Vagina (tissue), 2 donors: ENCODE measurements around the gene BTBD8. TPM values are rescaled to one million over a fixed set of nuclear protein-coding genes. Genes with fewer than 3 reads are reported as not detected.

Source experiments
- DNase-seq, 2 donors: peaks; one replicate each; pipeline ENCODE4 v3.0.0-alpha.2; 2017; ENCODE audit errors: extremely low spot score in 2 of 2
- H3K27ac ChIP-seq: fragments of 200-600 bp; sonication (generic); one replicate; pipeline ENCODE4 v1.5.1; 2019
- H3K27me3 ChIP-seq: fragments of 200-600 bp; sonication (generic); one replicate; pipeline ENCODE4 v1.5.1; 2019
- H3K36me3 ChIP-seq, 2 donors: fragments of 200-600 bp; sonication (generic); one replicate each; pipeline ENCODE4 v1.5.1; 2017 to 2019
- H3K4me1 ChIP-seq: fragments of 200-600 bp; sonication (generic); one replicate; pipeline ENCODE4 v1.5.1; 2019
- H3K4me3 ChIP-seq, 2 donors: fragments of 200-600 bp; sonication (generic); 1 replicate in 1 of 2; 2 replicates in 1 of 2; pipeline ENCODE4 v1.5.1; 2016 to 2019
- H3K9me3 ChIP-seq: fragments of 200-600 bp; sonication (generic); one replicate; pipeline ENCODE4 v1.5.1; 2019
- CTCF ChIP-seq, 3 experiments: fragments of 450-650 bp in 2 of 3; fragments of 200-600 bp in 1 of 3; sonication (generic) in 1 of 3; IDR thresholded peaks; one replicate each; pipeline ENCODE4 v1.5.1; 2017 to 2019; ENCODE audit warnings: antibody characterized with exemption in 3 of 3, mild to moderate bottlenecking in 2 of 3, moderate library complexity in 2 of 3
- POLR2A ChIP-seq, 2 donors: fragments of 450-650 bp; IDR thresholded peaks; one replicate each; pipeline ENCODE4 v1.6.1; 2017; ENCODE audit warnings: antibody characterized with exemption in 2 of 2, mild to moderate bottlenecking in 2 of 2, moderate library complexity in 2 of 2
- POLR2AphosphoS5 ChIP-seq, 2 donors: sonication (generic); formaldehyde crosslinking; IDR thresholded peaks; one replicate each; pipeline ENCODE4 v1.9.0; 2017; ENCODE audit warnings: antibody characterized with exemption in 2 of 2, mild to moderate bottlenecking in 2 of 2, low read depth in 1 of 2; ENCODE audit not compliant: insufficient read depth in 1 of 2
- intact Hi-C: fragments of 100-400 bp; cut with DNase I; formaldehyde crosslinking; loops from one replicate; pipeline ENCODE4 v1.15.1; 2023
- total RNA-seq: library from RNA; depleted of rRNA; stranded (reverse); fragments of >200 nt; gene quantifications from one replicate; pipeline ENCODE4 v1.2.3, GENCODE V29; 2016

The BTBD8 gene
- total RNA-seq, 1 donor from 2014 or later, result 6.1 TPM

GRCh38 chr1:92081031-92081430, 886 bp downstream of the BTBD8 start:
- Histone ChIP-seq H3K27ac (peak overlapping the region; percentile 74), H3K27me3 (no peaks in the 10 kb centered on the region), H3K4me3 (peak overlapping the region; percentile 62 to 75), H3K36me3 (no peaks in the 10 kb centered on the region), H3K9me3 (peaks cover 9% of the 10 kb centered on the region), H3K4me1 (peaks cover 7% of the 10 kb centered on the region)
- intact Hi-C loops, result no loop called here
- TF ChIP-seq POLR2A (IDR thresholded peaks at IDR 0.05) (no peak), POLR2AphosphoS5 (IDR thresholded peaks at IDR 0.05; ENCODE audit: insufficient read depth in 1 of 2, low read depth in 1 of 2) (no peak), CTCF (IDR thresholded peaks at IDR 0.05) (no peak)
- no peak for DNase-seq

GRCh38 chr1:92084651-92085050, 4.5 kb downstream of the BTBD8 start:
- Histone ChIP-seq H3K4me1 (peaks cover 7% of the 10 kb centered on the region), H3K36me3 (peaks cover 0 to 5% of the 10 kb centered on the region in 2 donors), H3K4me3 (no peak overlapping the region), H3K9me3 (peaks cover 13% of the 10 kb centered on the region), H3K27ac (no peak overlapping the region), H3K27me3 (no peaks in the 10 kb centered on the region)
- no peak for TF ChIP-seq POLR2A (IDR thresholded peaks at IDR 0.05)
- TF ChIP-seq CTCF (IDR thresholded peaks at IDR 0.05), result no peak
- no peak for TF ChIP-seq POLR2AphosphoS5 (IDR thresholded peaks at IDR 0.05; ENCODE audit: insufficient read depth in 1 of 2, low read depth in 1 of 2)
- no peak for DNase-seq
- intact Hi-C loops, result no loop called here

GRCh38 chr1:92085727-92086126, 5.6 kb downstream of the BTBD8 start:
- TF ChIP-seq POLR2A (IDR thresholded peaks at IDR 0.05), result no peak
- no peak for TF ChIP-seq CTCF (IDR thresholded peaks at IDR 0.05)

GRCh38 chr1:92087542-92087941, 7.4 kb downstream of the BTBD8 start:
- DNase-seq, result no peak
- no peak overlapping the region for H3K4me3 ChIP-seq
- no peak overlapping the region for H3K27ac ChIP-seq
- H3K27me3 ChIP-seq, result no peaks in the 10 kb centered on the region
- intact Hi-C loops, result no loop called here
- no peaks in the 10 kb centered on the region for H3K4me1 ChIP-seq
- peaks cover 0 to 5% of the 10 kb centered on the region in 2 donors for H3K36me3 ChIP-seq
- peaks cover 13% of the 10 kb centered on the region for H3K9me3 ChIP-seq
- TF ChIP-seq POLR2A (IDR thresholded peaks at IDR 0.05) (no peak), POLR2AphosphoS5 (IDR thresholded peaks at IDR 0.05; ENCODE audit: insufficient read depth in 1 of 2, low read depth in 1 of 2) (no peak), CTCF (IDR thresholded peaks at IDR 0.05) (no peak)

More at GRCh38 chr1:92085727-92086126, 5.6 kb downstream of the BTBD8 start:
- no peaks in the 10 kb centered on the region for H3K27me3 ChIP-seq
- peaks cover 0 to 5% of the 10 kb centered on the region in 2 donors for H3K36me3 ChIP-seq
- no peak overlapping the region for H3K4me3 ChIP-seq
- intact Hi-C loops, result no loop called here
- DNase-seq, result no peak
- H3K9me3 ChIP-seq, result peaks cover 13% of the 10 kb centered on the region
- H3K27ac ChIP-seq, result no peak overlapping the region
- peaks cover 7% of the 10 kb centered on the region for H3K4me1 ChIP-seq

- no peaks in the 10 kb centered on the region for H3K27me3 ChIP-seq
- TF ChIP-seq POLR2AphosphoS5 (IDR thresholded peaks at IDR 0.05; ENCODE audit: insufficient read depth in 1 of 2, low read depth in 1 of 2) (no peak), CTCF (IDR thresholded peaks at IDR 0.05) (no peak), POLR2A (IDR thresholded peaks at IDR 0.05) (no peak)
- DNase-seq, result no peak
- H3K9me3 ChIP-seq, result no peaks in the 10 kb centered on the region
- no peak overlapping the region for H3K4me3 ChIP-seq
- no peaks in the 10 kb centered on the region for H3K4me1 ChIP-seq
- intact Hi-C loops, result no loop called here
- peaks cover 0 to 5% of the 10 kb centered on the region in 2 donors for H3K36me3 ChIP-seq
- H3K27ac ChIP-seq, result no peak overlapping the region
Observed at GRCh38 chr1:92091625-92092024, 11.5 kb downstream of the BTBD8 start.
